LNCaP clone FGC (cell line): ENCODE data around the gene POLR1H.
"Not testable (repeated sequence)": the region's sequence is repeated elsewhere in the genome, so short reads cannot be mapped to it uniquely, and the experiment has no call there.

Experiments
- DNase-seq: peaks from one replicate; pipeline ENCODE4 v3.0.0-alpha.2; 2011; ENCODE audit warnings: low read depth
- H3K4me3 ChIP-seq: 2 replicates; pipeline ENCODE4 v1.5.1; 2011; ENCODE audit warnings: mild to moderate bottlenecking, low read depth, low read length, control low read depth
- TF ChIP-seq, protein P1 (sequence below): IDR thresholded peaks from 2 replicates; pipeline ENCODE4 v1.5.1; 2012; ENCODE audit warnings: mild to moderate bottlenecking; ENCODE audit not compliant: control insufficient read depth, insufficient read depth; ENCODE audit errors: extremely low read depth

The POLR1H gene

DNA sequence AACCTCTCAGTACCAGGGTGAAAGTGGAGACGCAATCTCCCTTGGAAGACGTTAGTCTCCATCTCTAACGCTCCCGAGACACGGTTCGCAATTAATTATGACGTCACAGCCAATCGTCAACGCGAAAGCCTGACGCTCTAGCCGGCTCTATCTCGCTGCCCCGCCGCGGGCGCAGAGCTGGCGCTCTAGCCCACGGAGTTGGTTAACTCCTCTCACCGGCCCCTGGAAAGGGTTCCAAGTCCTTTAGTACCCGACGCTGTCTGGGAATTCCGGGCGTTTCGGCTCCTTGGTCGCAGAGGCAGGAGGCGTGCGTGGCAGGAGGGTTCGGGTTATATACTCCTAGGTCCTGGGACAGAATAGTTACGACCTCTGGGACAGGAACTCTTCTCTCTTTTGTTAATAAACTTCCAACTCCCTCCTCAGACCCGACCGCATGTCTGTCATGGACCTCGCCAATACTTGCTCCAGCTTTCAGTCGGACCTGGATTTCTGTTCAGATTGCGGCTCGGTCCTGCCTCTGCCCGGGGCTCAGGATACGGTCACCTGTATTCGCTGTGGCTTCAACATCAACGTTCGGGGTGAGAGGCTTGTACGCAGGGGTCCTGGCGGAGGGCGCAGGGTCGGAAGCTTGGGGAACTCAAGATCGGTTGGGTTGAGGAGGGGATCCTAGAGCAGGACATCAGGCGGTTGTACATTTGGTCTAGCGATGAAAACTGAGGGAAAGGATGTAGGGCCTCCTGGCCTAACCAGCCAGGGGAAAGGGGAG, at the start of gene POLR1H:
Gene POLR1H, plus strand, starts transcription at position 174 of the 766 bp plus-strand sequence. Its CDS starts 260 bp downstream, at position 434.
- TF ChIP-seq, protein P1, sequence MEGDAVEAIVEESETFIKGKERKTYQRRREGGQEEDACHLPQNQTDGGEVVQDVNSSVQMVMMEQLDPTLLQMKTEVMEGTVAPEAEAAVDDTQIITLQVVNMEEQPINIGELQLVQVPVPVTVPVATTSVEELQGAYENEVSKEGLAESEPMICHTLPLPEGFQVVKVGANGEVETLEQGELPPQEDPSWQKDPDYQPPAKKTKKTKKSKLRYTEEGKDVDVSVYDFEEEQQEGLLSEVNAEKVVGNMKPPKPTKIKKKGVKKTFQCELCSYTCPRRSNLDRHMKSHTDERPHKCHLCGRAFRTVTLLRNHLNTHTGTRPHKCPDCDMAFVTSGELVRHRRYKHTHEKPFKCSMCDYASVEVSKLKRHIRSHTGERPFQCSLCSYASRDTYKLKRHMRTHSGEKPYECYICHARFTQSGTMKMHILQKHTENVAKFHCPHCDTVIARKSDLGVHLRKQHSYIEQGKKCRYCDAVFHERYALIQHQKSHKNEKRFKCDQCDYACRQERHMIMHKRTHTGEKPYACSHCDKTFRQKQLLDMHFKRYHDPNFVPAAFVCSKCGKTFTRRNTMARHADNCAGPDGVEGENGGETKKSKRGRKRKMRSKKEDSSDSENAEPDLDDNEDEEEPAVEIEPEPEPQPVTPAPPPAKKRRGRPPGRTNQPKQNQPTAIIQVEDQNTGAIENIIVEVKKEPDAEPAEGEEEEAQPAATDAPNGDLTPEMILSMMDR: no peak
- peak; percentile 90 for DNase-seq
- peak within 1 kb of the TSS; percentile 99 for H3K4me3 ChIP-seq

- TF ChIP-seq, protein P1: peak; percentile 49
- DNase-seq: no peak
- H3K4me3 ChIP-seq: no peak overlapping the region
Observed at GRCh38 chr6:30013291-30013922, 47.7 kb upstream of the POLR1H start.

GRCh38 chr6:30019819-30020218, 41.2 kb upstream of the POLR1H start:
- TF ChIP-seq, protein P1: no peak
- no peak overlapping the region for H3K4me3 ChIP-seq
- DNase-seq: no peak

GRCh38 chr6:30020626-30021025, 40.4 kb upstream of the POLR1H start:
- TF ChIP-seq, protein P1: no peak
- no peak for DNase-seq
- H3K4me3 ChIP-seq: no peak overlapping the region

DNA sequence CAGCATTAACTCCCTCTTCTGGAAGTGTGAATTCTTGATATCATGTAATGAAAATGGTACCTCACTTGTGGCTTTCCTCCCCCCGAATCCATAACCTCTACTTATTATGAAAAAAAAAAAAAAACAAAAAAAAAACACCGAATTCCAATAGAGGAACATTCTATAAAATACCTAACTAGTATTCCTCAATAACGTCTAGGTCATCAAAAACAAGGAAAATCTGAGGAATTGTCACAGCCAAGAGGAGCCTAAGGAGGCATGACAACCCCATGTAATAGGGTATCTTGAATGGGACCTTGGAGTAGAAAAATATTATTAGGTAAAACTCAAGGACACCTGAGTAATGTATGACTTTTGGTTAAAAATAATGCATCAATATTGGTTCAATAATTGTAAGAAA, 38.9 kb upstream of the POLR1H start:
- DNase-seq: no peak
- TF ChIP-seq, protein P1: no peak

DNA sequence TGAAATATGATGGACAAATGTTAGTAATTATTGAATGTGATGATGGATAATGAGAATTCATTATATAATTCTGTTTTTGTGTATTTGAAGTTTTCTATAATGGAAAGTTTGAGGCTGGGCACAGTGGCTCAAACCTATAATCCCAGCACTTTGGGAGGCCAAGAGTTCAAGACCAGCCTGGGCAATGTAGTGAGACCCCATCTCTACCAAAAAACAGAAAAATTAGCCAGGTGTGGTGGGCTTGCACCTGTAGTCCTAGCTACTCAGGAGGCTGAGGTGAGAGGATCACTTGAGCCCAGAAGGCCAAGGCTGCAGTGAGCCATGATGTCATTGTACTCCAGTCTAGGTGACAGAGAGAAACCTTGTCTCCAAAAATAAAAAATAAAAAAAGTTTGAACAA, 38.4 kb upstream of the POLR1H start:
- not testable (repeated sequence) for DNase-seq, H3K4me3 ChIP-seq

More for the DNA sequence above, 38.9 kb upstream of the POLR1H start:
- no peak overlapping the region for H3K4me3 ChIP-seq

DNA sequence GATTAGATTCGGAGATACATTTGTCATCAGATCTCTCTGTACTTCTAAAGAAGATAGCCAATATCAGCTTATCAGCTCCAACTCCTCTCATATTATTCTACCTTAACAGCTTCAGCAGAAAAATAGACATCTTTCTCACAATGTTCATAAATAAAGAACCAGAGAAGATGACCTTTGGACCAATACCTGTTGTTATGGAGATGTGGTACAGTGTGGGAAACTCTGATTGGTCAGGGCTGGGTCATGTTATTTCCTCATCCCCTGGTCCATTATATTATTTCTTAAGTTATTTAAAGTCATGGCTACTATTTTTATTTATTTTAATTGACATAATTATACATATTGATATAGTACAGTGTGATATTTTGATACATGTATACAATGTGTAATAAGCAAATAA, 35.9 kb upstream of the POLR1H start:
- DNase-seq: no peak
- H3K4me3 ChIP-seq: no peak overlapping the region
- TF ChIP-seq, protein P1: no peak
